Heart right ventricle (tissue), 16 donors: ENCODE data around the gene GSE1. TPM values are rescaled to one million over a fixed set of nuclear protein-coding genes. Genes with fewer than 3 reads are reported as not detected.

Experiments used
- ATAC-seq, 8 donors: fragments of 200-7000 bp; cut with Tn5 transposase; one replicate each; pipeline ENCODE4 v1.9.1; 2020; ENCODE audit warnings: mild to moderate bottlenecking in 8 of 8, moderate library complexity in 8 of 8, moderate number of reproducible peaks in 1 of 8
- DNase-seq, 2 donors: peaks; one replicate each; pipeline ENCODE4 v3.0.0-alpha.2; 2020
- H3K27ac ChIP-seq, 10 donors: fragments of 200-600 bp; sonication (generic) in 2 of 10; one replicate each; pipeline versions ENCODE4 v1.5.0 to v1.8.0; 2020 to 2022; ENCODE audit warnings: mild to moderate bottlenecking in 3 of 10
- H3K27me3 ChIP-seq, 7 donors: fragments of 200-600 bp; one replicate each; pipeline ENCODE4 v1.8.0; 2021 to 2022; ENCODE audit warnings: mild to moderate bottlenecking in 2 of 7
- H3K36me3 ChIP-seq, 9 donors: fragments of 200-600 bp; sonication (generic) in 1 of 9; one replicate each; pipeline versions ENCODE4 v1.5.0 to v1.8.0; 2020 to 2022; ENCODE audit warnings: mild to moderate bottlenecking in 2 of 9
- H3K4me1 ChIP-seq, 9 donors: fragments of 200-600 bp; sonication (generic) in 1 of 9; one replicate each; pipeline versions ENCODE4 v1.5.0 to v1.8.0; 2020 to 2022; ENCODE audit warnings: mild to moderate bottlenecking in 4 of 9
- H3K4me3 ChIP-seq, 10 donors: fragments of 200-600 bp; sonication (generic) in 2 of 10; one replicate each; pipeline versions ENCODE4 v1.5.0 to v1.8.0; 2020 to 2022; ENCODE audit warnings: mild to moderate bottlenecking in 7 of 10, moderate library complexity in 2 of 10
- H3K9me3 ChIP-seq, 11 donors: fragments of 200-600 bp in 10 of 11; sonication (generic) in 2 of 11; one replicate each; pipeline versions ENCODE4 v1.5.0 to v1.8.0; 2013 to 2022; ENCODE audit warnings: mild to moderate bottlenecking in 2 of 11, control low read depth in 1 of 11, moderate library complexity in 1 of 11
- CTCF ChIP-seq, 9 donors: fragments of 200-600 bp; sonication (generic) in 2 of 9; IDR thresholded peaks; one replicate each; pipeline versions ENCODE4 v1.5.0 to v1.8.0; 2021 to 2022; ENCODE audit warnings: antibody characterized with exemption in 9 of 9, mild to moderate bottlenecking in 5 of 9, moderate library complexity in 1 of 9
- WGBS, 2 donors: extraction: QIAGEN DNeasy Blood & Tissue Kit; methylation state at CpG; one replicate each; pipeline ENCODE4 v1.1.7; 2013; ENCODE audit warnings: inconsistent platforms in 1 of 2; 5-methylcytosine and 5-hydroxymethylcytosine counted together
- intact Hi-C, 10 donors: fragments of 100-400 bp; cut with DNase I; formaldehyde crosslinking; loops; one replicate each; pipeline versions ENCODE4 v1.11.1 to v1.14.2; 2022
- polyA plus RNA-seq, 2 donors: library from polyadenylated mRNA; stranded (reverse); fragments of 200-250 nt; gene quantifications; one replicate each; pipeline ENCODE4 v1.2.3, GENCODE V29; 2013
- total RNA-seq, 10 donors: library from RNA; stranded (reverse); fragmentation: NEBNext Ultra II Directional in 3 of 10; extraction: Animal tissue kit (Norgen Biotek cat#: 25700) in 3 of 10; gene quantifications; one replicate each; pipeline versions ENCODE4 v1.2.1 to v1.2.4, GENCODE V29; 2021 to 2023
- donor health status: Arrhythmogenic right ventricular cardiomyopathy.
- donor health status: ischemic (EF 13 %, LVEDD 7.1; RV severe dilation, severe dysfunction).
- donor health status: healthy with polysubstance abuse.
- donor health status: DM: no; HTN: yes; CAD: no.
- donor health status: DM: no; HTN: no; CAD: no.
- donor health status: ischemic (EF 25% LVEDD 6.9; RV normal size, moderate dysfunction).
- donor health status: ischemic (EF 25% LVEDD 5.7; RV mildly dilated, moderate dysfunction).
- donor health status: healthy.
- donor health status: DM: yes; HTN: yes; CAD: no.
- donor health status: Ischemic cardiomyopathy.
- donor health status: ischemic (EF 35%, LVEDD 5.7; RV mildly dilated, moderate dysfunction).
- donor health status: nonischemic (EF 11% LVEDD 7.7; RV severe dilation, severe dysfunction).
- donor health status: DM: yes; HTN: yes; CAD: no.
- donor health status: PGD.
- donor health status: ischemic (EF 29% LVEDD 5.4; RV normal size, mild dysfunction).
- donor health status: nonischemic (EF 23%, LVEDD 6.1; RV moderate dilation, normal function).

GSE1 gene
- total and polyA plus RNA-seq, 12 donors, result 15.6 to 53.2 (median 32.6) TPM

- Histone ChIP-seq H3K27me3 (no peaks in the 10 kb centered on the region), H3K4me1 (peaks cover 3 to 71% (median 52%) of the 10 kb centered on the region in 9 donors), H3K9me3 (peaks cover 0 to 3% (median 1%) of the 10 kb centered on the region in 11 donors), H3K27ac (no peak overlapping the region), H3K36me3 (peaks cover 0 to 21% (median 0%) of the 10 kb centered on the region in 9 donors), H3K4me3 (no peak overlapping the region)
- DNase-seq (no peak), ATAC-seq (no peak)
- 85 to 89% methylated on average over 24 of the region's 24 CpGs for WGBS, 2 donors
- TF ChIP-seq CTCF (IDR thresholded peaks at IDR 0.05), result peak in 2 of 9 donors; percentile 11 to 20
- intact Hi-C loops, result no loop called here
These were observed 21.8 kb downstream of the GSE1 start for GRCh38 chr16:85634747-85635544.

- DNase-seq (no peak), ATAC-seq (no peak)
- Histone ChIP-seq H3K27ac (no peak overlapping the region), H3K9me3 (no peaks in the 10 kb centered on the region), H3K4me1 (peaks cover 6 to 71% (median 51%) of the 10 kb centered on the region in 9 donors), H3K4me3 (no peak overlapping the region), H3K27me3 (no peaks in the 10 kb centered on the region), H3K36me3 (peaks cover 0 to 24% (median 0%) of the 10 kb centered on the region in 9 donors)
- intact Hi-C loops, result no loop called here
- WGBS, 2 donors, result 78 to 84% methylated on average over 26 of the region's 26 CpGs
- TF ChIP-seq CTCF (IDR thresholded peaks at IDR 0.05), result no peak
These were observed 22.5 kb downstream of the GSE1 start for GRCh38 chr16:85635545-85636140.

GRCh38 chr16:85636234-85636812 is 23.2 kb downstream of the GSE1 start:
- TF ChIP-seq CTCF (IDR thresholded peaks at IDR 0.05), result no peak
- intact Hi-C loops, result no loop called here
- H3K4me3 ChIP-seq, result no peak overlapping the region
- DNase-seq (no peak), ATAC-seq (no peak)
- H3K4me1 ChIP-seq, result peaks cover 5 to 69% (median 46%) of the 10 kb centered on the region in 9 donors
- 90 to 94% methylated on average over 27 of the region's 27 CpGs for WGBS, 2 donors
- H3K27me3 ChIP-seq, result no peaks in the 10 kb centered on the region
- no peak overlapping the region for H3K27ac ChIP-seq
- no peaks in the 10 kb centered on the region for H3K9me3 ChIP-seq
- peaks cover 0 to 29% (median 0%) of the 10 kb centered on the region in 9 donors for H3K36me3 ChIP-seq

- Histone ChIP-seq H3K27me3 (no peaks in the 10 kb centered on the region), H3K36me3 (peaks cover 0 to 29% (median 0%) of the 10 kb centered on the region in 9 donors), H3K27ac (peak overlapping the region in 3 of 10 donors; percentile 15 to 36 (median 30)), H3K9me3 (no peaks in the 10 kb centered on the region), H3K4me3 (no peak overlapping the region), H3K4me1 (peaks cover 8 to 69% (median 45%) of the 10 kb centered on the region in 9 donors)
- intact Hi-C loops, result no loop called here
- 94% methylated on average over 36 of the region's 36 CpGs for WGBS, 2 donors
- no peak for ATAC-seq
- TF ChIP-seq CTCF (IDR thresholded peaks at IDR 0.05), result no peak
- no peak for DNase-seq
These were observed 24.1 kb downstream of the GSE1 start for GRCh38 chr16:85637061-85637807.
